Measurements from ENCODE around the gene LRRC10.

LRRC10 gene, protein sequence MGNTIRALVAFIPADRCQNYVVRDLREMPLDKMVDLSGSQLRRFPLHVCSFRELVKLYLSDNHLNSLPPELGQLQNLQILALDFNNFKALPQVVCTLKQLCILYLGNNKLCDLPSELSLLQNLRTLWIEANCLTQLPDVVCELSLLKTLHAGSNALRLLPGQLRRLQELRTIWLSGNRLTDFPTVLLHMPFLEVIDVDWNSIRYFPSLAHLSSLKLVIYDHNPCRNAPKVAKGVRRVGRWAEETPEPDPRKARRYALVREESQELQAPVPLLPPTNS

DNA sequence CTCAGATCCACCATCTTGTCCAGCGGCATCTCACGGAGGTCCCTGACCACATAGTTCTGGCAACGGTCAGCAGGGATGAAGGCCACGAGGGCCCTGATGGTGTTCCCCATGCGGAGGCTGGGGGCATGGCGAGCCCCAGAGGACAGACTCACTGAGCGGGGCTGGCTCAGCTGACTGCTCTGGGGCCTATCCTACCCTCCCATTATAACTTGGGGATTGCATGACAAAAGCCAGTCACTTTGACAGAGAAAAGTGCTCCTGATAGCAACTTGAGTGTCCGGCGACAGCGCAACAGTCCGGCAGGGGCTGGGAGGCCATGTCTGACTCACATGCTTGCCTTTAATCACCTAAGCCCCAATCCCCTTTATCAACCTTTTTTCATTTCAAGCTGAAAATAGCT is at the start of gene LRRC10:
Gene LRRC10 (minus strand): TSS at position 179 of the 400 bp plus-strand sequence. CDS start 69 bp downstream, at position 110.
- DNase-seq (ENCODE audit: low read depth) = no peak

DNA sequence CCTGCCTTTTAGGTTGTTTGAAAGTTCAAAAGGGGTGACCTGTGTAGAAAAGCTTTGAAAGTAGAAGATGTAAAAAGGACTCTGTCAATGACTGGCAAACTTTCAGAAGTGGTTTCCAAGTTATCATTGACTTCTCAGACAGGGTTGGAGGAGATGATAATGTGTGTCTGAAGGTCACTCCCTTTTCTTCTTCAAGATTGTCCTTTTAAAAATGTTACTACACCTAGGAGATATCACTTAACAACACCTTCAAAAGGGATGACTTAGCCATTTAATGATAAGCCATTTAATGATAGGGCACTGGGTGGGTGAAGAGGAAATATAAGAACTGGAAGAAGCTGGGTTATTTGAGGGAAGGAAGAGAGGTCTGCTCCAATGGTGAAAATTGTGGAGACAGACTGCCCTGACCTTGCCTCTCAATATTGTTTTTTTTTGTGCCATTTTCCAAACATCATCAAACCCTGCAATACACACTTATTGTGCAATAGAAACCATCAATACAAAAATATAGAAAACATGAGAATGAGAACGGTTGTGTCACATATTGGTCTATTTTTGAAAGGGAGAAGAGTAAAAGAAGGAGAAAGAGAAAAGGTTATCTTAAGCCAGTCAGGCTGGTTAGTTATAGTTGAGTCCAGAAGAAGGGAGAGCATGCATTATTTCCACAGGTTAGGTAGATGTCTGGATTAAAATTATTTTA is 49.6 kb upstream of the LRRC10 start:
- no peak for DNase-seq (ENCODE audit: low read depth)

DNA sequence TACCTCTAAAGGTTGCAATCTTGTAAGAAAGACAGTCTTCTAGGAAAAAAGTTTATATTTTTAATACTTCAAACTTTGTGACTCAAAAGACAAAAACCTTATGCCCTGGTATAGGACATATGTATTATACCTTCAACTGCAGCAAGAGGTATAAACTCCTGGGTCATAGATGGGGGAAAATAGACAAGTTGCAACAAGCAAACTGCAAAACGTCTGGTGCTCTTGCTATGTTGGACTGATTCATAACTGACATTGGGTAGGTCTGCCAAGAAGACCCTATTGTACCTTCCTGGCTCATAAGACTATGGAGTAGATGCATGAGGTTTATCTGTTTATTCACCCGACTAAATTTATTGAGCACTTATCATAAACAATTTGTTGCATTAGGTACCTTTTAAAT is 47.5 kb upstream of the LRRC10 start:
- DNase-seq (ENCODE audit: low read depth) = no peak

DNA sequence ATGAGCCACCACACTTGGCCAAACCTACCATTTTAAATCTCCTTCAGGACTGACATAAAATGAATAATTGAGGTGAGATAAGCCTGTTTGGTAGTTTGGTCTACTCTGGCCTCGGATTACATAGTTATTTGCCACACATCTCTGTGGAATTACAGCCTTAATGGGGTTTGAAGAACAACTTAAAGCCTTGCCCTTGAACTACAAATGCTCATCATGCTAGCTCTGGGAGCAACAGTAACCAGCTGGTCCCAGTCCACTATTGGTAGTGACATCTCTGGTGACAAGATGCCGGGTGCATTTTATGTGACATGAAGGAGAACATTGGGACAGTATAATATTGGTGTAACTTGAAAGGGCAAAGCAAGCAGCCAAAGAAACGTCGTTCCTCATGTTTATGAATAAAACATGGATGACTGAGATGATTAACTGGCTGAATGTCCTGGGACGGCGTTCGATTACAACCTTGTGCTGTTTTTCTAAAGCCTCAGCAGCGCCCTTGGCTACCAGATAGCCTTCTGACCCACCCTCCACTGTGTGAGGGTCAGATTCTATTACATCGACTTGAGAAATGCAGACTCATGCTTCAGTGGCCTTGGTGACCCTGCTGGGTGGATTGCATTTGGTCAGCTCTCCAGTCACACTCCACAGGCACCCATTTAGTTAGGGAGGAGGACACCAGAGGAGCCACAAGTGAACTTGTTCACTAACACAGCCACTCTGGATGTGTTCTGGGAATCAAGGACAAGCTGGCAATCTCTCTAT is 46.9 kb upstream of the LRRC10 start:
- DNase-seq (ENCODE audit: low read depth) = no peak

DNA sequence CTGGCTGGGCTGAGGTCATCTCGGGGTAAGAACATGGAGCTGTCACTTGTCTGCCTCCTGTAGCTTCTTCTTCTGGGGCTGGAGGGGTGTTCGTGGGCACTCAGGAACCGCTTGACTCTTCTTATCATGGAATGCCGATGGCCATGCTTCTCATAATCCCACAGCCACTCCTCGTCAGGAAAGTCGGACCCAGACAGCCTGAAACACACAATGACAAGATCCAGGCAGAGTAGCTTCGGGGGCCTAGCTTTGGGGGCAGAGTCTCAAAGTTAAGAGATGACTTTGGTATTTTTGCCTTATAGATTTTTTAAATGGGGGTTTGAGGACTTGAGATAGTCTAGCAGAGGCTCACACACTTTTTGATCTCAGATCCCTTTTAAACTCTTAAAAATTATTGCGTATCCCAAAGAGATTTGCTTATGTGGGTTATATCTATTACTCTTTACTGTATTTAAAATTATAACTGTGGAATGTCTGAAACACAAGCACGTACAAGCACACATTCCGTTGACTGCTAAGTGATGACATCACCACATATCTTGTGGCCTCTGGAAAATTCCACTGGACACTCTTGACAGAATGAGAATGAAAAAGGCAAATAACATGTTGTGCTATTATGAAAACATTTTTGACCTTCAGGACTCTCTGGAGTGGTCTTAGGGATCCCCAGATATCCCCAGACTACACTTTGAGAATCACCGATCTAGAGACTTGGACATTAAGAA is 45.1 kb upstream of the LRRC10 start:
- no peak for DNase-seq (ENCODE audit: low read depth)

DNA sequence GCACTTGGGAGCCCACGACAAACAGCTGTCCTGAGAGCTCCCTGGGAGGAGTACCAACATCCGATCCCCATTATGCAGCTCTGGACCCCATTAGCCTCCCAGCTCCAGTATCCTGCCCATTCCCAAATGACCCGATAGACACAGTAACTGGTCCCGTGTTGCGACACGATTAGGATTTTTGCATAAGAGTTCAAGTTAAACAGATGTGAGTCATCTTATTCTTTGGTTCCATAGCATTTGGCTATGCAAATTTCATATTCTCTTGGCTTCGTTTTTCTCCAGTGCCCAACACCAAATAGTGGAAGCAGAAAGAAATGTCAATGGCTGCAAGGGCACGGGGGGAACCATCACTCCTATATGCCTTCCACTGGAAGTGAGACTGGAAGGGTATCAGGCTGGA is 43.0 kb upstream of the LRRC10 start:
- no peak for DNase-seq (ENCODE audit: low read depth)

DNA sequence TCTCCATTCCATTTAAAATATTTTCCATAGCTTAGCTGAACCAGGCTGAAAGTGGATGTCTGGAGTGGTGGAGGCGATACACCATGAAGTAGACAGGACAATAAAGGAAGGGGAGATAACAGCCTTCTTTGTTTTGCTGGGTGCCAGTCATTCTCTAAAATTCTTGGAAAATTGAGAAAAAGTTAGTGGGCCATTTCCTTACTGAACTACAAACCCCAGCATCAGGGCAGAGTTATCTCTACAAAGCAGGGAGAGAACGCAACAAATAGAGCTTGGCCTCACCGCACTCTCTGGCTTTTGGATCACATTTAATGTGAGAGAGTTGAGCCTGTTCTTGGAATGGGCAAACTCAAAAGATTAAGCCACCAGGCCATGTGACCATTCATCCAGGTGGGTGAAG is 41.2 kb upstream of the LRRC10 start:
- DNase-seq (ENCODE audit: low read depth) = no peak

DNA sequence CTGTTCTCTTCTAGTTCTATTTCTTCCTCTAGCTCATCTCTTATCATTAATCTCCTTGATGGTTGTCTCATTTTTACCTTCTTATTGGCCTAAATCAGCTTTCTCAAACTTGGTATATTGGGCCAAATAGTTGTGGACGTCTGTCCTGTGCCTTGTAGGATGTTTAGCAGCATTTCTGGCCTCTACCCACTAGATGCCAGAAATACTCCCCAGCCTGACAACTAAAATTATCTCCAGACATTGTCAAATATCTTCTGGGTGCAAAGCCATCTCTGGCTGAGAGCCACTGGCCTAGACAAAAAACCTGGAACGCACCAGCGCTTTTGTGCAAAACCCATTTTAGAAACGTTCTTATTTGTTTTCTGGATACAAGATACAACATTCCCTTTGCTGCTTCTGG is 38.8 kb upstream of the LRRC10 start:
- no peak for DNase-seq (ENCODE audit: low read depth)

DNA sequence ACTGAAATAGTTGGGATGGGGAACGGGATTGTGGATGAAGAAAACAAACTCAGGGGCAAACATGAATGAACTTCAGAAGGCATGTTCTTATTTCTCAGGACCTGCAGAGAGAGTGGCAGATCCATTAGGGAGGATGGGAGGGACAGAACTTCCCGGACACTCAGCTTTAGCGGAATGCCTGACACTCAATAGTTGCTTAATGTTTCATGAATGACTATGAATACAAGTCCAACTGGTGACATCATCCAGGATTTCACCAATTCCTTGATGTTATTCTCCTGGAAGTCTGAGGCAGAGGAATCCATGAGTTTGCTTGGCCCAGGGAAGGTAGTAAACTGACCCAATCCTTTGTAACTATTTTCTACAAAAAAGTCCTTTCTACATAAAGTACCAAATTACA is 37.8 kb upstream of the LRRC10 start:
- DNase-seq (ENCODE audit: low read depth) = no peak

DNA sequence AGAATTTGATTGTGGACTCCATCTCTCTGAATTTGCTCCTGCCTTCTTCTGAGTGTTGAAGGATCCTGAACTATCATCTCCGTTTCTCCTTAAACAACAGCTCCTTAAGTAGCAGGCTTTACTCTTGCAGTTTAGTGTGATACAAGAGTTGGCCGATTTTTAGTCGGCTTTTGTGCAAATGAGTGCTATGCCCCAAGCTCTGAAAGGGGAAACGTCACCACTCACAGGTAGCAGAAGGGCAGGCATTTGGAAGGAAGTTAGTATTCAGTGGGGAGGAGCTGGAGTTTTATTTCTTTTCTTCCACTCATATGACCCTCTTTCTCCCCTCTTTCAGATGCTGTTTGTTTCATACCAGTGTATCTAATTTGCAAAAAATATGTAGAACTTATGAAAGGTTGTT is 36.5 kb upstream of the LRRC10 start:
- no peak for DNase-seq (ENCODE audit: low read depth)

DNA sequence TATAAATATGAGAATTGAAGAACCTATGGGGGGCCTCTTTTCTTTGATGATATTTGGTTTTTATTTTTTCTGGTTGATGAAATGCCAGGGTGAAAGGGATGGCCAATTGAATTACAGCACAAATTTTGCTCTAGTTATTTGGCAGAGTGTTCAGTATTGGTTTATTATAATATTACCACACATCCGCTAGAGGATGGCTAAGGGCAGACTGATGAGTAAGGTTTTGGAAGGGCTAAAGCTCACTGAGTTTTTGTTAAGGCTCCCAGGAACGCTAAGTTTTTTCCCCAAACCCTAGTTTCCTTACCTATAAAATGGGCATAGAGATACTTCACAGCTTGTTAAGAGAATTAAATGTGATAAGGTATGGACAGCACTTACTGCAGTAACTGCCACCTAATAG is 34.3 kb upstream of the LRRC10 start:
- no peak for DNase-seq (ENCODE audit: low read depth)

DNA sequence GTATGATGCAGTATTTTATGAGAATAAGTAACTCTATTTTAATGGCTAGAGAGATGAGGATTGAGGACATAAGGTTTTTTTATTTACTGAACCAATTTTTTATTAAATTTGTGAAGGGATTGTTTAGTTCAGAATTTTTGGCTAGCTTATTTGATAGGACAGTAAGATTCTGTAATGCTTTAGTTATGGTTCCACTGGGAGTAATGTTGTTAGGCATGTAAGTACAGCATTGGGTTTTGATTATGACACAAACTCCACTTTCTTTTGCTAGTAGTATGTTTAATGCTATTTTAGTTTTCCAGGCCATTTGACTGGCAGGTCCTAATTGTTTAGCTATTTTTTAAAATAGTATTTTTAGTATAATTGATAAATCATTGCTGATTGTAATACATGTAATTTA is 33.8 kb upstream of the LRRC10 start:
- DNase-seq (ENCODE audit: low read depth) = no peak

DNA sequence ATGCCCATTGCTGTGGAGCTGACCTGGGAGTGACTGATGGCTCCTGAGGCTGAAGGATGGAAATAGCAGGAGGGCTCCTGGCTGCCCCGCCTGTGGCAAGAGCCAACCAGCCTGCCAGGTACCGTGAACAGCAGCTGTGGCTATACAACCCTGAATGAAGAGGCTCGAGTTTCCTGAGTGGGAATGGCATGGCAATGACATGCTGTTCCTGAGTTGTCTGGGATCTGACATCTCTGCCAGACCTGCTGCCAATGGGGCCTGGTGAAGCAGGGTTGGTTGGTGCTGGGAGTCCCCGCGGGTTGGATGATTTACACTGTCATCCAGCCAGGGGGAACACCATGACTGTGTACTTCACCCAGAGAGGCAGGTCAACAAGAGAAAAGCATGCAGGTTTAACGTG is 31.8 kb upstream of the LRRC10 start:
- DNase-seq (ENCODE audit: low read depth) = no peak

DNA sequence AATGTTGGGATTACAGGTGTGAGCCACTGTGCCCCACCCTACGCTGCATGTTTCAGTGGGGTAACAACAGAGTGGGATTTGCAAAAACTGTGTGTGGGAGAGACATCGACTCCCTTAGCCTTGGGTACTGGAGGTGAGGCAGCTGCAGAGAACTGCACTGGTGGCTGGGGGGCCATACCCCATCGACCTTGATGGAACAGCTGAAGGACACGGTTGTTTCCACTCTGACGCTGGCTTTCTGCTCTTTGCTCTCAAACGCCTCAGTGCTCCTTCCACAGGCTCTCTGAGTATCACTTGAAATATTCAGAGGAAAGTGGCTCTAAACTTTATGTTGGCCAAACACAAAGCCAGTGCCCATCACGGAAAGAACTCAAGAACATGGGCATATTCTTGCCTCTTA is 30.8 kb upstream of the LRRC10 start:
- DNase-seq (ENCODE audit: low read depth) = no peak

DNA sequence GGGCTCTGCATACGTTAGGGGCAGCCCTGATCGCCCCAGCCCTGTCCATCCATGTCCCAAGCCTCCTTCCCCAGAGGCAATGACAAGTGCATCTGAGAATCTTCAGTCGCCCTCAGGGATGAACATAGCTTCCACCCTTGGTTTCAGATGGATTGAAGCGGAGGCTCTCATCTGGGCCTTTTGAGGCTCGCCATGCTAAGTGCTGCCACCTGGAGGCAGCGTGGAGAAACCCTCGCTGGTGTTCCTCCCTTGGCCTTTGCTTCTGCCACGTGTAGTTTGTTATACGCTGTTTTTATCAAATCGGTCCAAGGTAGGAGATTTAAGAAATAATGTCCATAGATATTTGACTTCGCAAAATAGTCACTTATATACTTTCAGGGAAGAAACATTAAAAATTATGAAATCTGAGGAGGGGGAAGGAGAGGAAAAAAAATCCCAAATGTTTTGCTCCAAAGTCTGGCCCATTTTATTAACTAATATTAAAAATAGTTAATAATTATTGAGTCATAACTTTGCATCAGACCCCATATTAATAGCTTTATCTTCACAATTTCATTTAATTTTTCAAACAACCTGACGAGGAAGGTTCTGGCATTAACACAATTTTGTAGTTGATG is 28.8 kb upstream of the LRRC10 start:
- peak; percentile 51 for DNase-seq (ENCODE audit: low read depth)

DNA sequence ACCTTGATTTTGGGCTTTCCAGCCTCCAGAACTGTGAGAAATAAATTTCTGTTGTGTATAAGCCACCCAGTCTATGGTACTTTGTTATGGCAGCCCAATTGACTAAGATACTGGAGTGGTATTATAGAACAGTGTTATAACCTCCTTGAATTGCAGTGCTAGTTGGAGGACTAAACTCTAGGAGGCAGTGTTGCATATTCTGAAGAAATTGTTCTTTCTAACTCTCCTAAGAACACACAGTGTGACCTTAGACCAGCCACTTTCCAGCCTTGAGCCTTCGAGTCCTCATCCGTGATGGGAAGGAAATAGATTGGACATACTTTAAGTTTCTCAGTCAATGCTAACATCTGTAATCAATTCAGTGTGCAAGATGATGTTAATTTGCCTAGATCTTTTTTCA is 22.4 kb upstream of the LRRC10 start:
- no peak for DNase-seq (ENCODE audit: low read depth)

DNA sequence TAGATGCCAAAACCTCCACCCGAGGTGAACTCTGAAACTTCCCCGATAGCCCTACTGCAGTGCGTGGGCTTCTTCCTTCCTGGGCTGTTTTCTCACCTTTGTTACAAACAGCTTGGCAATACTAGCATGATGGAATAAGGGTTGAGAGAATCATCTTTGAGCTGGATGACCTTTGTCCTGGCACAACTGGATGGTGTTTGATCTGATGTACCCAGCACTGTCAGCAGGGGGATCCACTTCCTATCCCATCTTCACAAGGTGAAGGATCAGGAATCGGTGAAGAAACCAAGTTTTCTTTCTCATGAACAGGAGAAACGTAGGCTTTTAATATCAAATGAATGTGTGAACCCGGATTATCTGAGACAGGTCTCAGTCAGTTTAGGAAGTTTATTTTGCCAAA is 19.5 kb upstream of the LRRC10 start:
- DNase-seq (ENCODE audit: low read depth) = no peak

DNA sequence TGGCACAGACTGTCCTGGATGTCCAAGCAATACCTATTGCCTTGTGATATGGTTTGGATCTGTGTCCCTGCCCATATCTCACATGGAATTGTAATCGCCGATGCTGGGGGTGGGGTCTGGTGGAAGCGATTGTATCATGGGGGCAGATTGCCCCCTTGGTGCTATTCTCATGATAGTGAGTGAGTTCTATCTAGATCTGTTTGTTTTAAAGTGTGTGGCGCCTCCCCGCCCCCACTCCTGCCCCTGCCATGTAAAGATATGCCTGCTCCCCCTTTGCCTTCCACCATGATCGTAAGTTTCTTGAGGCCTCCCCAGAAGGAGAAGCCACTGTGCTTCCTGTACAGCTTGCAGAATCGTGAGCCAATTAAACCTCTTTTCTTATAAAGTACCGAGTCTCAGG is 16.8 kb upstream of the LRRC10 start:
- no peak for DNase-seq (ENCODE audit: low read depth)

DNA sequence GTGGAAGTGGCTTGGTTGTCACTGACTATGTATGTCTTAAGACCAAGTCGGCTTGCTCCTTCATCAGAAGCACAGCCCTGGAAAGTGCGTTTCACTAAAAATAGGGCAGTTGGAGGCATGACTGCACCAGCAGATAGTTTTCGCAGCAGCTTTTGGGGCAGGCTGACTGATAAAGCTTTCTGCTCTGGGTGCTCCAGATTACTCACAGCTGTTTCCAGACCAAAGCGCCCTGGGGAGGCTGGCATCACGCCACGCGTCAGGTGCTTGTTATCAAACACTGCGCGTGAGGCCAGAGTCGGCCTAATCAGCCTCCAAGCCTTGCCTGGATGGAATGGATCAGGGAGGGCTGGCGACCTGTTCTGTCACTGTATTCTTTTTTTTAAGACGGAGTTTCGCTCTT is 13.3 kb upstream of the LRRC10 start:
- DNase-seq (ENCODE audit: low read depth) = no peak

DNA sequence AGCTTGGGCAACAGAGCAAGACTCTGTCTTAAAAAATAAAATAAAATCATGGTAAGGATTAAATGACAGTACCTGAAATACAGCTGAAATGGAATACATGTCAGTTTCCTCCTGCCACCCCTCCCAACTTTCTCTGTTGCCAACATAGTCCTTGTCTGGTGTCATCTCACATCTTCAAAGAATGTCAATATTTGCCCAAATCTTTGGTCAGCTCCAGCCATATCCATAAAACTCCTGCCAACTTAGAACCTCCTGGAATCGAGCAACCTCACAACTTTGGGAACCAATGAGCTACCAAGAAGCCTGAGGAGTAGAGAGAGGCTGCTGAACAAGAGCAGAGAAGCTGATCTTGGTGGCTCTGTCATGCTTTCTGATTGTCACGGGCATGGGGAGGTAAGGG is 10.8 kb upstream of the LRRC10 start:
- no peak for DNase-seq (ENCODE audit: low read depth)

DNA sequence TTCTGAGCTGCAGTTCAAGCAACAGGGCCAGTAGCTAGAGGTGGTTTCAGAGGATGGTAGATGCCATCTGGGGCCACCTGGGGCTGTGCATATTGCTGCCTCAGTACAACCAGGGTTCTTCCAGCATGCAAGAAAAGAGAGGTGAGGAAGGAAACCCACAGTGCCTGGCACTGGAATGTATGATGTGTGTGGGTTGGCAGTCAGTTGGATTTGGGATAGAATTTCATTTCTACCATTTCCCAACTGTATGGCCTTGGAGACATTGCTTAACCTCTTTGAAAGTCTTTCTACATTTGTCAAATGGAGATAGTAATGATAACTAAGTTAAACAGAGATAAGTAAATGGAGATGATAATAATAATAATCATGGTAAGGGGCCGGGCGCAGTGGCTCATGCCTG is 10.2 kb upstream of the LRRC10 start:
- DNase-seq (ENCODE audit: low read depth) = no peak

DNA sequence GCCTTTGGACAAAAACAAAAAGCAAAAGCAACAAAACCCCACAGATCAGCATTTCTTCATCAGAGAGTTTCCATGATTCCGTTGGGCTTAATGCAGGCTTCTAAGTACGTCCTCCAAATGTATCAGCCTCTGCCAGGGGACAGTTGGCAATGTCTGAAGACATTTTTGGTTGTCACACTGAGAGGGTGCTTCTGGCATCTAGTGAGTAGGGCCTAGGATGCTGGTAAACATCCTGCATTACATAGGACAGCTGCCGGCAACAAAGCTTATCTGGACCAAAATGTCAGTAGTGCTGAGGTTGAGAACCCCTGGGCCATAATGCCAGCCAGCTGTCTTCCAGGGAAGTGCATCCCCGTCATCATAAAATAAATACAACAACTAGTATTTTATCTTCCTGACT is 9.4 kb upstream of the LRRC10 start:
- no peak for DNase-seq (ENCODE audit: low read depth)
